Lower leg skin (tissue), 3 donors: ENCODE data around the gene ALPL.

ENCODE experiments used
- POLR2A ChIP-seq, 2 donors: fragments of 450-650 bp; IDR thresholded peaks; one replicate each; pipeline ENCODE4 v1.6.1; 2016 to 2017; ENCODE audit warnings: antibody characterized with exemption in 2 of 2, mild to moderate bottlenecking in 1 of 2, moderate library complexity in 1 of 2
- TF ChIP-seq, protein P1 (sequence below), 3 donors: fragments of 450-650 bp; IDR thresholded peaks; one replicate each; pipeline ENCODE4 v1.5.1; 2016; ENCODE audit warnings: antibody characterized with exemption in 3 of 3, mild to moderate bottlenecking in 3 of 3, moderate library complexity in 2 of 3

DNA sequence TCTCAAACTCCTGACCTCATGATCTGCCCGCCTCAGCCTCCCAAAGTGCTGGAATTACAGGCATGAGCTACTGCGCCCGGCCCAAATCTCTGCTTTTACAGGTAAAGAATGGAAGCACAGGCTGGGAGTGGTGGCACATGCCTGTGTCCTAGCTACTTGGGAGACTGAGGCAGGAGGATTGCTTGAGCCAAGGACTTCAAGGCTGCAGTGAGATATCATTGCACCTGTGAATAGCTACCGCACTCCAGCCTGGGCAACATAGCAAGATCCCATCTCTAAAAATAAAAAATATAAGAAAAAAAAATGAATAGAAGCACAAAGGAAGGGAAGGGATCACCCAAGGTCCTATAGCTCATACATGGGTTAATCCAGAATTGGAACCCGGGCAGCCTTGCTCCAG is 15.0 kb downstream of the ALPL start:
- TF ChIP-seq, protein P1, sequence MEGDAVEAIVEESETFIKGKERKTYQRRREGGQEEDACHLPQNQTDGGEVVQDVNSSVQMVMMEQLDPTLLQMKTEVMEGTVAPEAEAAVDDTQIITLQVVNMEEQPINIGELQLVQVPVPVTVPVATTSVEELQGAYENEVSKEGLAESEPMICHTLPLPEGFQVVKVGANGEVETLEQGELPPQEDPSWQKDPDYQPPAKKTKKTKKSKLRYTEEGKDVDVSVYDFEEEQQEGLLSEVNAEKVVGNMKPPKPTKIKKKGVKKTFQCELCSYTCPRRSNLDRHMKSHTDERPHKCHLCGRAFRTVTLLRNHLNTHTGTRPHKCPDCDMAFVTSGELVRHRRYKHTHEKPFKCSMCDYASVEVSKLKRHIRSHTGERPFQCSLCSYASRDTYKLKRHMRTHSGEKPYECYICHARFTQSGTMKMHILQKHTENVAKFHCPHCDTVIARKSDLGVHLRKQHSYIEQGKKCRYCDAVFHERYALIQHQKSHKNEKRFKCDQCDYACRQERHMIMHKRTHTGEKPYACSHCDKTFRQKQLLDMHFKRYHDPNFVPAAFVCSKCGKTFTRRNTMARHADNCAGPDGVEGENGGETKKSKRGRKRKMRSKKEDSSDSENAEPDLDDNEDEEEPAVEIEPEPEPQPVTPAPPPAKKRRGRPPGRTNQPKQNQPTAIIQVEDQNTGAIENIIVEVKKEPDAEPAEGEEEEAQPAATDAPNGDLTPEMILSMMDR (IDR thresholded peaks at IDR 0.05): no peak
- TF ChIP-seq POLR2A (IDR thresholded peaks at IDR 0.05): no peak
